A673 (cell line): ENCODE data around the gene GPR160.

Experiments used
- EZH2 ChIP-seq: fragments of 200-600 bp; sonication (generic); IDR thresholded peaks from 2 replicates; pipeline ENCODE4 v1.6.1; 2017; ENCODE audit warnings: borderline replicate concordance, low read depth, mild to moderate bottlenecking, mixed read lengths, antibody characterized with exemption, low read length; ENCODE audit not compliant: poor library complexity, severe bottlenecking
- TF ChIP-seq, protein P1 (sequence below): fragments of 300-800, 200-600 bp; sonication (generic); conservative IDR thresholded peaks from 2 replicates; pipeline ENCODE4 v1.5.1; 2017; ENCODE audit warnings: low read depth, mild to moderate bottlenecking, antibody characterized with exemption, low read length, moderate library complexity, mixed read lengths

DNA sequence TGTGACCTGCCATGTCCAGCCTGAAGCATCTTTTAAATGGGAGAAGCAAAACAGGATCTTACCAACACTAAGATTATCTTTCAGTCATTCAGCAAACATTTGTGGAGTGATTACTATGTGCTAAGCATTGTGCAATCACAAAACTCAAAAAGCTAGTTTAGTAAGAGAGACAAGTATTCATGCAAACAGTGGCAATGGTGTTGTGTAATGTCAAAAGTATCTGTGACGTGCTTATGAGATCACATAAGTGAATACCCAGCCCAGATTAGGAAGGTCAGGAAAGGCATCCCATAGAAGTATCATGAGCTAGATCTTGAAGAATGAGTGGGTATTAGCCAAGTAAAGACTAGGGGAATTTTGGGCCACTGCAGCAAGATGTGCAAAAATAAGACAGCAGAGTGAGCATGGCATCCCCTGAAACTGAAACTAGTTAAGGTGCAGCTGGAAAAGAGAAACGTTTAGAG is 39.1 kb upstream of the GPR160 start:
- TF ChIP-seq, protein P1, sequence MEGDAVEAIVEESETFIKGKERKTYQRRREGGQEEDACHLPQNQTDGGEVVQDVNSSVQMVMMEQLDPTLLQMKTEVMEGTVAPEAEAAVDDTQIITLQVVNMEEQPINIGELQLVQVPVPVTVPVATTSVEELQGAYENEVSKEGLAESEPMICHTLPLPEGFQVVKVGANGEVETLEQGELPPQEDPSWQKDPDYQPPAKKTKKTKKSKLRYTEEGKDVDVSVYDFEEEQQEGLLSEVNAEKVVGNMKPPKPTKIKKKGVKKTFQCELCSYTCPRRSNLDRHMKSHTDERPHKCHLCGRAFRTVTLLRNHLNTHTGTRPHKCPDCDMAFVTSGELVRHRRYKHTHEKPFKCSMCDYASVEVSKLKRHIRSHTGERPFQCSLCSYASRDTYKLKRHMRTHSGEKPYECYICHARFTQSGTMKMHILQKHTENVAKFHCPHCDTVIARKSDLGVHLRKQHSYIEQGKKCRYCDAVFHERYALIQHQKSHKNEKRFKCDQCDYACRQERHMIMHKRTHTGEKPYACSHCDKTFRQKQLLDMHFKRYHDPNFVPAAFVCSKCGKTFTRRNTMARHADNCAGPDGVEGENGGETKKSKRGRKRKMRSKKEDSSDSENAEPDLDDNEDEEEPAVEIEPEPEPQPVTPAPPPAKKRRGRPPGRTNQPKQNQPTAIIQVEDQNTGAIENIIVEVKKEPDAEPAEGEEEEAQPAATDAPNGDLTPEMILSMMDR, result no peak
- no peak for TF ChIP-seq EZH2
